H9 (cell line): ENCODE data around the gene CALHM3. TPM values are rescaled to one million over a fixed set of nuclear protein-coding genes. Genes with fewer than 3 reads are reported as not detected.

ENCODE experiments used
- DNase-seq: peaks from one replicate; pipeline ENCODE4 v3.0.0-alpha.2; 2017
- H2AFZ ChIP-seq: one replicate; pipeline ENCODE4 v1.6.1; 2013; ENCODE audit warnings: mild to moderate bottlenecking, low read length, control low read depth, moderate library complexity
- H2AK5ac ChIP-seq: 2 replicates; pipeline ENCODE4 v1.6.1; 2013; ENCODE audit warnings: low read length, control low read depth, mixed read lengths; ENCODE audit not compliant: insufficient read length
- H2BK120ac ChIP-seq: one replicate; pipeline ENCODE4 v1.6.1; 2013; ENCODE audit warnings: low read depth, mild to moderate bottlenecking, low read length, control low read depth, inconsistent platforms; ENCODE audit not compliant: poor library complexity, severe bottlenecking
- H2BK12ac ChIP-seq: 2 replicates; pipeline ENCODE4 v1.6.1; 2013; ENCODE audit warnings: low read length, control low read depth, mixed read lengths, low read depth; ENCODE audit not compliant: insufficient read length
- H2BK15ac ChIP-seq: 2 replicates; pipeline ENCODE4 v1.6.1; 2013; ENCODE audit warnings: low read depth, low read length, control low read depth
- H2BK20ac ChIP-seq: one replicate; pipeline ENCODE4 v1.6.1; 2013; ENCODE audit warnings: low read depth, mild to moderate bottlenecking, low read length, control low read depth, inconsistent platforms; ENCODE audit not compliant: poor library complexity, severe bottlenecking
- H2BK5ac ChIP-seq: 2 replicates; pipeline ENCODE4 v1.6.1; 2013; ENCODE audit warnings: low read length, control low read depth, mixed read lengths; ENCODE audit not compliant: insufficient read length
- H3K14ac ChIP-seq: 2 replicates; pipeline ENCODE4 v1.6.1; 2013; ENCODE audit warnings: low read length, control low read depth; ENCODE audit not compliant: insufficient read depth
- H3K18ac ChIP-seq: 2 replicates; pipeline ENCODE4 v1.6.1; 2013; ENCODE audit warnings: low read depth, mild to moderate bottlenecking, mixed read lengths, low read length, control low read depth; ENCODE audit not compliant: insufficient read length
- H3K23ac ChIP-seq: 2 replicates; pipeline ENCODE4 v1.6.1; 2013; ENCODE audit warnings: low read length, control low read depth, mixed read lengths, low read depth; ENCODE audit not compliant: insufficient read length
- H3K23me2 ChIP-seq: 2 replicates; pipeline ENCODE4 v1.6.1; 2013; ENCODE audit warnings: low read depth, mild to moderate bottlenecking, mixed read lengths, low read length, control low read depth; ENCODE audit not compliant: insufficient read length, poor library complexity, severe bottlenecking
- H3K27ac ChIP-seq: 2 replicates; pipeline ENCODE4 v1.5.1; 2013; ENCODE audit warnings: low read length, control low read depth, mixed read lengths, low read depth; ENCODE audit not compliant: insufficient read length
- H3K27me3 ChIP-seq: 2 replicates; pipeline ENCODE4 v1.6.1; 2013; ENCODE audit warnings: low read length, control low read depth, inconsistent platforms; ENCODE audit not compliant: insufficient read depth
- H3K4ac ChIP-seq: 2 replicates; pipeline ENCODE4 v1.6.1; 2013; ENCODE audit warnings: low read depth, mild to moderate bottlenecking, control low read depth, inconsistent platforms, low read length, moderate library complexity
- H3K4me1 ChIP-seq: 2 replicates; pipeline ENCODE4 v1.6.1; 2013; ENCODE audit warnings: low read length, control low read depth, inconsistent platforms; ENCODE audit not compliant: insufficient read depth
- H3K4me2 ChIP-seq: 2 replicates; pipeline ENCODE4 v1.6.1; 2013; ENCODE audit warnings: low read length, control low read depth, mixed read lengths; ENCODE audit not compliant: insufficient read length, insufficient read depth
- H3K56ac ChIP-seq: 2 replicates; pipeline ENCODE4 v1.6.1; 2013; ENCODE audit warnings: low read depth, mild to moderate bottlenecking, mixed read lengths, low read length, control low read depth; ENCODE audit not compliant: insufficient read length
- H3K79me1 ChIP-seq: 2 replicates; pipeline ENCODE4 v1.6.1; 2013; ENCODE audit warnings: low read depth, mild to moderate bottlenecking, moderate library complexity, low read length, control low read depth, inconsistent platforms; ENCODE audit not compliant: insufficient read depth, poor library complexity, severe bottlenecking
- H3K79me2 ChIP-seq: 2 replicates; pipeline ENCODE4 v1.6.1; 2013; ENCODE audit warnings: low read length, control low read depth, inconsistent platforms; ENCODE audit not compliant: insufficient read depth
- H3K9ac ChIP-seq: 2 replicates; pipeline ENCODE4 v1.6.1; 2013; ENCODE audit warnings: low read length, control low read depth, mixed read lengths; ENCODE audit not compliant: insufficient read length; ENCODE audit errors: extremely low read depth
- H3K9me3 ChIP-seq: one replicate; pipeline ENCODE4 v1.6.1; 2013; ENCODE audit warnings: low read depth, low read length, inconsistent platforms; ENCODE audit not compliant: control insufficient read depth
- H3T11ph ChIP-seq: one replicate; pipeline ENCODE4 v1.6.1; 2013; ENCODE audit warnings: mild to moderate bottlenecking, low read length, control low read depth, inconsistent platforms
- H4K20me1 ChIP-seq: one replicate; pipeline ENCODE4 v1.6.1; 2013; ENCODE audit not compliant: control insufficient read depth, insufficient read length, insufficient read depth
- H4K5ac ChIP-seq: 2 replicates; pipeline ENCODE4 v1.6.1; 2013; ENCODE audit warnings: low read depth, mild to moderate bottlenecking, mixed read lengths, low read length, control low read depth; ENCODE audit not compliant: insufficient read length
- H4K8ac ChIP-seq: replicated peaks from 2 replicates; pipeline ENCODE4 v1.6.1; 2013; ENCODE audit warnings: low read length, control low read depth, mixed read lengths, low read depth; ENCODE audit not compliant: insufficient read length
- H4K91ac ChIP-seq: 2 replicates; pipeline ENCODE4 v1.6.1; 2013; ENCODE audit warnings: low read depth, mild to moderate bottlenecking, moderate library complexity, mixed read lengths, low read length, control low read depth; ENCODE audit not compliant: insufficient read length
- H3K27ac Mint-ChIP-seq, 3 experiments: 2 replicates in 2 of 3; 3 replicates in 1 of 3; pipeline ENCODE4 v1.8.0; 2020 to 2021; ENCODE audit warnings: mixed read lengths in 3 of 3, mild to moderate bottlenecking in 1 of 3, moderate library complexity in 1 of 3
- H3K27me3 Mint-ChIP-seq: 2 replicates; pipeline ENCODE4 v1.8.0; 2021; ENCODE audit warnings: low read depth, mild to moderate bottlenecking, moderate library complexity, mixed read lengths
- H3K36me3 Mint-ChIP-seq, 3 experiments: 2 replicates in 2 of 3; 3 replicates in 1 of 3; pipeline ENCODE4 v1.8.0; 2020 to 2021; ENCODE audit warnings: low read depth in 3 of 3, mixed read lengths in 3 of 3; ENCODE audit not compliant: insufficient read depth in 1 of 3
- H3K4me1 Mint-ChIP-seq, 2 experiments: 2 replicates each; pipeline ENCODE4 v1.8.0; 2020; ENCODE audit warnings: mixed read lengths in 2 of 2
- H3K4me3 Mint-ChIP-seq, 2 experiments: 2 replicates in 1 of 2; 3 replicates in 1 of 2; pipeline ENCODE4 v1.8.0; 2020 to 2021; ENCODE audit warnings: mild to moderate bottlenecking in 2 of 2, mixed read lengths in 2 of 2, moderate library complexity in 1 of 2
- H3K9me3 Mint-ChIP-seq, 2 experiments: 2 replicates in 1 of 2; 3 replicates in 1 of 2; pipeline ENCODE4 v1.8.0; 2020; ENCODE audit warnings: mild to moderate bottlenecking in 2 of 2, mixed read lengths in 2 of 2, moderate library complexity in 1 of 2
- CTCF ChIP-seq: fragments of 200-600 bp; sonication (generic); conservative IDR thresholded peaks from 3 replicates; pipeline ENCODE4 v1.8.0; 2021; ENCODE audit warnings: antibody characterized with exemption, mild to moderate bottlenecking
- total RNA-seq: library from RNA; stranded (reverse); gene quantifications from 2 replicates; pipeline ENCODE4 v1.2.1, GENCODE V29; 2021

CALHM3 gene
- total RNA-seq, 1 experiment from 2014 or later, result not detected

- peak; percentile 5 for DNase-seq
- Histone ChIP-seq H2BK20ac (no peak overlapping the region), H3K23me2 (no peaks in the 10 kb centered on the region), H2BK120ac (no peak overlapping the region), H2BK15ac (no peak overlapping the region), H3K18ac (no peak overlapping the region), H3K4me1 (no peaks in the 10 kb centered on the region; the same call in 1 of the 2 replicates), H2BK12ac (no peak overlapping the region), H2BK5ac (no peak overlapping the region), H3K27me3 (no peaks in the 10 kb centered on the region), H4K5ac (no peak overlapping the region), H3K79me1 (no peaks in the 10 kb centered on the region), H3K23ac (no peak overlapping the region), H4K91ac (no peak overlapping the region), H3K14ac (no peak overlapping the region), H3K4ac (no peak overlapping the region), H4K20me1 (no peaks in the 10 kb centered on the region), H2AFZ (no peak overlapping the region), H3K79me2 (no peaks in the 10 kb centered on the region), H4K8ac (no peak overlapping the region), H3K56ac (no peak overlapping the region), H2AK5ac (no peak overlapping the region), H3K4me2 (no peak overlapping the region), H3T11ph (no peak overlapping the region), H3K9ac (no peak overlapping the region), H3K9me3 (no peaks in the 10 kb centered on the region), H3K27ac (no peak overlapping the region)
- no peak for TF ChIP-seq CTCF
- no peaks in the 10 kb centered on the region for H3K9me3 Mint-ChIP-seq
- no peaks in the 10 kb centered on the region for H3K36me3 Mint-ChIP-seq
- peaks cover 5 to 16% of the 10 kb centered on the region in 2 experiments for H3K4me1 Mint-ChIP-seq
- H3K4me3 Mint-ChIP-seq, result no peak overlapping the region
- H3K27ac Mint-ChIP-seq, result peak overlapping the region in 1 of 3 experiments; percentile 92; a peak in 1 of 7 replicates
- no peaks in the 10 kb centered on the region; the same call in none of the 2 replicates for H3K27me3 Mint-ChIP-seq
Measured at GRCh38 chr10:103512166-103512565, 33.1 kb upstream of the CALHM3 start.
